CD4-positive, CD25-positive, alpha-beta regulatory T cell (primary cell): ENCODE results near the gene NOX5. TPM values are rescaled to one million over a fixed set of nuclear protein-coding genes. Genes with fewer than 3 reads are reported as not detected.
A peak's percentile ranks its signal among the peaks of the same experiment; 100 is the strongest.

Experiments used
- ATAC-seq, 2 donors: fragments of 150-1000 bp; cut with Tn5 transposase; one replicate each; pipeline ENCODE4 v1.10.0; 2021; ENCODE audit warnings: low read depth in 2 of 2, moderate number of reproducible peaks in 2 of 2, moderate library complexity in 1 of 2
- DNase-seq, 3 donors: peaks; one replicate each; pipeline versions ENCODE4 v3.0.0 to v3.0.0-alpha.2; 2012 to 2022; ENCODE audit warnings: mixed read lengths in 1 of 3
- H3K27ac ChIP-seq: one replicate; pipeline ENCODE4 v1.7.0; 2013; ENCODE audit warnings: mild to moderate bottlenecking, low read length; ENCODE audit not compliant: insufficient read depth, poor library complexity, severe bottlenecking
- H3K27me3 ChIP-seq: one replicate; pipeline ENCODE4 v1.7.0; 2013; ENCODE audit warnings: low read length; ENCODE audit not compliant: control insufficient read depth, insufficient read depth
- H3K36me3 ChIP-seq: one replicate; pipeline ENCODE4 v1.7.0; 2013; ENCODE audit warnings: mild to moderate bottlenecking, low read length, moderate library complexity; ENCODE audit not compliant: control insufficient read depth, insufficient read depth
- H3K4me1 ChIP-seq: 2 replicates; pipeline ENCODE4 v1.7.0; 2013; ENCODE audit warnings: mild to moderate bottlenecking, low read length; ENCODE audit not compliant: insufficient read depth, control insufficient read depth, poor library complexity, severe bottlenecking
- H3K4me3 ChIP-seq: one replicate; pipeline ENCODE4 v1.7.0; 2013; ENCODE audit warnings: low read depth, mild to moderate bottlenecking, low read length, moderate library complexity
- H3K9me3 ChIP-seq, 2 experiments: 1 replicate in 1 of 2; 2 replicates in 1 of 2; pipeline ENCODE4 v1.7.0; 2013; ENCODE audit warnings: low read length in 2 of 2, mild to moderate bottlenecking in 1 of 2, moderate library complexity in 1 of 2; ENCODE audit not compliant: control insufficient read depth in 2 of 2
- H3K27ac Mint-ChIP-seq, 3 donors: one replicate each; pipeline ENCODE4 v1.8.0; 2020 to 2022; ENCODE audit warnings: mild to moderate bottlenecking in 3 of 3, mixed read lengths in 3 of 3, moderate library complexity in 2 of 3
- H3K27me3 Mint-ChIP-seq: one replicate; pipeline ENCODE4 v1.8.0; 2022; ENCODE audit warnings: mild to moderate bottlenecking, mixed read lengths
- H3K36me3 Mint-ChIP-seq: one replicate; pipeline ENCODE4 v1.8.0; 2020; ENCODE audit warnings: mixed read lengths
- H3K4me1 Mint-ChIP-seq, 4 donors: one replicate each; pipeline ENCODE4 v1.8.0; 2020 to 2022; ENCODE audit warnings: mixed read lengths in 4 of 4, mild to moderate bottlenecking in 1 of 4
- H3K4me3 Mint-ChIP-seq, 4 donors: one replicate each; pipeline ENCODE4 v1.8.0; 2020 to 2022; ENCODE audit warnings: mild to moderate bottlenecking in 4 of 4, mixed read lengths in 4 of 4, moderate library complexity in 3 of 4
- H3K9me3 Mint-ChIP-seq, 7 donors: one replicate each; pipeline ENCODE4 v1.8.0; 2020 to 2022; ENCODE audit warnings: mixed read lengths in 7 of 7, mild to moderate bottlenecking in 3 of 7, moderate library complexity in 2 of 7
- polyA plus RNA-seq, 4 donors: library from polyadenylated mRNA; unstranded; fragments of 300-500 nt; fragmentation: Illumina TruSeq; gene quantifications; one replicate each; pipeline ENCODE4 v1.2.3, GENCODE V29; 2021
- total RNA-seq: library from RNA; stranded (reverse); gene quantifications from one replicate; pipeline ENCODE4 v1.2.3, GENCODE V29; 2022

NOX5 gene
- total and polyA plus RNA-seq, 5 donors from 2014 or later: not detected

- Histone ChIP-seq H3K4me1 (no peaks in the 10 kb centered on the region), H3K27me3 (no peaks in the 10 kb centered on the region), H3K4me3 (no peak overlapping the region), H3K27ac (no peak overlapping the region), H3K36me3 (no peaks in the 10 kb centered on the region), H3K9me3 (no peaks in the 10 kb centered on the region)
- Mint-ChIP-seq H3K4me3 (no peak overlapping the region), H3K4me1 (no peaks in the 10 kb centered on the region), H3K27me3 (peaks cover 11% of the 10 kb centered on the region), H3K9me3 (peaks cover 0 to 1% (median 0%) of the 10 kb centered on the region in 7 donors), H3K36me3 (no peaks in the 10 kb centered on the region), H3K27ac (no peak overlapping the region)
- no peak for DNase-seq
- ATAC-seq: no peak
Observed at GRCh38 chr15:69045802-69046201, 31.3 kb downstream of the NOX5 start.

DNA sequence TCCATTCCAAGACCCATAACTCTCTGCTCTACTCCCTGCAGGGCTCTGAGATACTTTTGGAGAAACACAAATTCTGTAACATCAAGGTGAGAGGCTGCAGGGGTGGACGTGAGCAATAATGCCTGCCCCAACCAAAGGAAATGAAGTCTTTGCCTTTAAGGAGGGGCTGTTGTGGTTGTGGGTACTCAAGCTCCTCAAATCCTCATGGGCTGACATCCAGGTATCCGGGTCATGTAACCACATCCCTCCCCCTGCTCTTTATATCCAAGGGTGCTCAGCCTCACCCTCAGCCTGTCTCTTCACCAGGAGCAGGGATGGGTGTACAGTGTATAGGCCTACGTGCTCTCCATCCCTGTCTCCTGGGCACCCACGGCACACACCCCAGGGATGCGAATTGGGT, 32.3 kb downstream of the NOX5 start:
- Histone ChIP-seq H3K27me3 (no peaks in the 10 kb centered on the region), H3K4me1 (no peaks in the 10 kb centered on the region), H3K9me3 (no peaks in the 10 kb centered on the region), H3K27ac (no peak overlapping the region), H3K4me3 (no peak overlapping the region), H3K36me3 (no peaks in the 10 kb centered on the region)
- H3K4me3 Mint-ChIP-seq: no peak overlapping the region
- H3K36me3 Mint-ChIP-seq: no peaks in the 10 kb centered on the region
- no peak for ATAC-seq
- no peak overlapping the region for H3K27ac Mint-ChIP-seq
- H3K27me3 Mint-ChIP-seq: peaks cover 14% of the 10 kb centered on the region
- no peaks in the 10 kb centered on the region for H3K4me1 Mint-ChIP-seq
- H3K9me3 Mint-ChIP-seq: peaks cover 0 to 1% (median 0%) of the 10 kb centered on the region in 7 donors
- no peak for DNase-seq

DNA sequence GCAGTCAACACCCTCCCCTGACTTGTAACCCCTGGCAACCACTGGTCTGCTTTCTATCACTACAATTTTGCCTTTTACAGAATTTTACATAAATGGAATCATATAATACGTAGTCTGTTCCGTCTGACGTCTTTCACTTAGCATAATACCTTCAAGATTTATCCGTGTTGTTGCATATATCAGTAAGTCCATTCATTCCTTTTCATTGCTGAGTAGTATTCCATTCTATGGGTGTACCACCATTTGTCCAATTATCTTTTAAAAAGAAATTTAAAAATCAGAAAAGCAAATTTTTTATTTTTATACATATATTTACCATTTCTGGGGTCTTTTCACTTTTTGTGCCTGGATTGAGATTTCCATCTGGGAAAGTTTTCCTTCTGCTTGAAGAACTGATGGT, 35.5 kb downstream of the NOX5 start:
- Mint-ChIP-seq H3K27ac (no peak overlapping the region), H3K9me3 (no peaks in the 10 kb centered on the region), H3K27me3 (peaks cover 20% of the 10 kb centered on the region), H3K4me1 (no peaks in the 10 kb centered on the region), H3K4me3 (no peak overlapping the region), H3K36me3 (no peaks in the 10 kb centered on the region)
- no peak for DNase-seq
- H3K36me3 ChIP-seq: no peaks in the 10 kb centered on the region
- no peaks in the 10 kb centered on the region for H3K9me3 ChIP-seq
- no peak overlapping the region for H3K4me3 ChIP-seq
- peaks cover 3% of the 10 kb centered on the region for H3K27me3 ChIP-seq
- no peak overlapping the region for H3K27ac ChIP-seq
- no peaks in the 10 kb centered on the region for H3K4me1 ChIP-seq
- ATAC-seq: no peak

DNA sequence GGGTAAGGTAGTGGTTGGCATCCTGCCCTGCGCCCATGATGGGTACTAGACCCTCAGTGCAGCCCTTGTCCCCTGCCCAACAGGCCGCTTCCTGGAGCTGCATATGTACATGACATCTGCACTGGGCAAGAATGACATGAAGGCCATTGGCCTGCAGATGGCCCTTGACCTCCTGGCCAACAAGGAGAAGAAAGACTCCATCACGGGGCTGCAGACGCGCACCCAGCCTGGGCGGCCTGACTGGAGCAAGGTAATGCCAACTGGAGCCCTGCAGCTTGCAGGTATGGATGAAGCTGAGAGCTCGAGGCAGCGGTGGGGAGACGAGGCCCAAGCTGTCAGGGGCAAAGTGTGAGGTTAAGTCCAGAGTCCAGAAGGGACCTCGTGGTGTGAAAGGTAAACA, 40.8 kb downstream of the NOX5 start:
- H3K9me3 Mint-ChIP-seq: no peaks in the 10 kb centered on the region
- H3K4me1 Mint-ChIP-seq: peaks cover 0 to 19% (median 14%) of the 10 kb centered on the region in 4 donors
- H3K27ac Mint-ChIP-seq: no peak overlapping the region
- H3K27me3 ChIP-seq: peaks cover 3% of the 10 kb centered on the region
- no peak overlapping the region for H3K27ac ChIP-seq
- peak overlapping the region in 1 of 4 donors; percentile 41 for H3K4me3 Mint-ChIP-seq
- H3K9me3 ChIP-seq: no peaks in the 10 kb centered on the region
- H3K4me3 ChIP-seq: no peak overlapping the region
- H3K4me1 ChIP-seq: peaks cover 13% of the 10 kb centered on the region
- DNase-seq: no peak
- H3K36me3 ChIP-seq: no peaks in the 10 kb centered on the region
- no peak for ATAC-seq
- no peaks in the 10 kb centered on the region for H3K36me3 Mint-ChIP-seq
- peaks cover 9% of the 10 kb centered on the region for H3K27me3 Mint-ChIP-seq

DNA sequence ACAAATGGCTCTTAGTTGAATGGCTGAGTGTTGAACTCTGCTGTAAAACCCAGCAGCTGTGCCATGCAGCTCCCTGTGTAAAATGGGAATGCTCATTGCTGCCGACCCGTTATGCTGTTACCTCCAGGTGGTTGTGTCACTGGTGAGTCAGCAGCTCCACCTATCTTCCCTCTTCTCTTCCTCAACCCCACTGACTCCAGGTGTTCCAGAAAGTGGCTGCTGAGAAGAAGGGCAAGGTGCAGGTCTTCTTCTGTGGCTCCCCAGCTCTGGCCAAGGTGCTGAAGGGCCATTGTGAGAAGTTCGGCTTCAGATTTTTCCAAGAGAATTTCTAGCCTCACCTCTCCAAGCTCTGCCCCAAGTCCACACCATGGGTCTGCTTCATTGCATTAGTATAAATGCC, 41.9 kb downstream of the NOX5 start:
- Histone ChIP-seq H3K4me3 (no peak overlapping the region), H3K36me3 (no peaks in the 10 kb centered on the region), H3K9me3 (no peaks in the 10 kb centered on the region), H3K4me1 (peaks cover 24% of the 10 kb centered on the region), H3K27ac (no peak overlapping the region), H3K27me3 (peaks cover 3% of the 10 kb centered on the region)
- Mint-ChIP-seq H3K27ac (no peak overlapping the region), H3K9me3 (no peaks in the 10 kb centered on the region), H3K27me3 (peaks cover 9% of the 10 kb centered on the region), H3K4me3 (no peak overlapping the region), H3K36me3 (no peaks in the 10 kb centered on the region), H3K4me1 (peaks cover 9 to 29% (median 24%) of the 10 kb centered on the region in 4 donors)
- DNase-seq (no peak), ATAC-seq (no peak)

- Mint-ChIP-seq H3K4me1 (peaks cover 11 to 43% (median 35%) of the 10 kb centered on the region in 4 donors), H3K36me3 (no peaks in the 10 kb centered on the region), H3K27ac (peak overlapping the region; percentile 74 to 95 (median 91)), H3K4me3 (peak overlapping the region; percentile 45 to 81 (median 74)), H3K9me3 (no peaks in the 10 kb centered on the region), H3K27me3 (no peaks in the 10 kb centered on the region)
- Histone ChIP-seq H3K27ac (no peak overlapping the region), H3K27me3 (peaks cover under 1% of the 10 kb centered on the region), H3K36me3 (no peaks in the 10 kb centered on the region), H3K4me1 (peaks cover 32% of the 10 kb centered on the region), H3K9me3 (no peaks in the 10 kb centered on the region), H3K4me3 (peak overlapping the region; percentile 33)
- DNase-seq (peak; percentile 63 to 82 (median 68)), ATAC-seq (peak; percentile 32 to 47)
Observed at GRCh38 chr15:69058830-69059556, 44.5 kb downstream of the NOX5 start.

- Histone ChIP-seq H3K9me3 (no peaks in the 10 kb centered on the region), H3K27ac (no peak overlapping the region), H3K4me3 (peak overlapping the region; percentile 33), H3K36me3 (no peaks in the 10 kb centered on the region), H3K27me3 (no peaks in the 10 kb centered on the region), H3K4me1 (peaks cover 32% of the 10 kb centered on the region)
- H3K36me3 Mint-ChIP-seq: no peaks in the 10 kb centered on the region
- DNase-seq (no peak), ATAC-seq (no peak)
- peaks cover 11 to 43% (median 35%) of the 10 kb centered on the region in 4 donors for H3K4me1 Mint-ChIP-seq
- H3K4me3 Mint-ChIP-seq: peak overlapping the region in 3 of 4 donors; percentile 57 to 78 (median 70)
- H3K27me3 Mint-ChIP-seq: no peaks in the 10 kb centered on the region
- peak overlapping the region; percentile 74 to 95 (median 91) for H3K27ac Mint-ChIP-seq
- no peaks in the 10 kb centered on the region for H3K9me3 Mint-ChIP-seq
Observed at GRCh38 chr15:69059557-69059943, 45.1 kb downstream of the NOX5 start.

DNA sequence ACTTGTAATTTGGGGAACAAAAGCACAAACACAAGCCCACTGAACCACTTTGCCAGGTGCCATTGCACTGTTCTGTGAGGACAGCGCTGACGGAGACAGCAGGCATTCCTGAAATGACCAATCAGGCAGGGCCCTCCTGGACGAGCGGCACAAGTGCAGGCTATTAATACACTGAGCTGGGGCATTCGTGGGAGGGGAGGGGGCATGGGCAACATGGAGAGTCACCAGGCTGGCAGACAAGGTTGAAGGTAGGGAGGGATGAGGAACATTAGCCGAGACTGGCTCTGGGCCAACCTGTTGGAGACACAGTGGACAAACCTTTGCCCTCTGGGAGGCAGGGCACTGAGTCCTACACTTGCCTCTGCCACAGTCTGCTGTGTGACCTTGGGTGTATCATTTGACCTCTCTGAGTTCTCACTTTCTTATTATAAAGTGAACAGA, 45.6 kb downstream of the NOX5 start:
- H3K4me1 ChIP-seq: peaks cover 32% of the 10 kb centered on the region
- no peak overlapping the region for H3K4me3 ChIP-seq
- peaks cover 11 to 43% (median 35%) of the 10 kb centered on the region in 4 donors for H3K4me1 Mint-ChIP-seq
- no peaks in the 10 kb centered on the region for H3K27me3 Mint-ChIP-seq
- no peak for DNase-seq
- H3K9me3 ChIP-seq: no peaks in the 10 kb centered on the region
- H3K27ac ChIP-seq: peak overlapping the region; percentile 77
- peak overlapping the region in 2 of 4 donors; percentile 43 to 57 for H3K4me3 Mint-ChIP-seq
- no peaks in the 10 kb centered on the region for H3K9me3 Mint-ChIP-seq
- peak overlapping the region; percentile 67 to 95 (median 74) for H3K27ac Mint-ChIP-seq
- H3K27me3 ChIP-seq: no peaks in the 10 kb centered on the region
- H3K36me3 ChIP-seq: no peaks in the 10 kb centered on the region
- H3K36me3 Mint-ChIP-seq: no peaks in the 10 kb centered on the region
- no peak for ATAC-seq
